GM21576 (cell line): ENCODE data around the gene DDIT3.
"Not testable (repeated sequence)": the region's sequence is repeated elsewhere in the genome, so short reads cannot be mapped to it uniquely, and the experiment has no call there.

Experiments used
- ATAC-seq: cut with Tn5 transposase; IDR thresholded peaks from one replicate; pipeline ENCODE4 v1.9.1; 2021; ENCODE audit warnings: mild to moderate bottlenecking, moderate library complexity; ENCODE audit not compliant: unreplicated experiment

The DDIT3 gene

DNA sequence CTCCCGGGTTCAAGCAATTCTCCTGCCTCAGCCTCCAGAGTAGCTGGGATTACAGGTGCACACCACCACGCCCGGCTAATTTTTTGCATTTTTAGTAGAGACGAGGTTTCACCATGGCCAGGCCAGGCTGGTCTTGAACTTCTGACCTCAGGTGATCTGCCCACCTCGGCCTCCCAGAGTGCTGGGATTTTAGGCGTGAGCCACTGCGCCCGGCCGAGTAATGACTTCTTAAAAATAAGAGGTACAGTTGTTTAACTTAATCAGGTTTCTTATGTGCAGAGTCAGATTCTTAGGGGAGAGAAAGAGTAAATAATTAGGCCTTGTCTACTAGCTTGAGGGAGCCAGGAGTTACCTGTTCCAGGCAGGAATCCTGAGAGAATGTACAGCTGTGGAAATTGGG lies 6.1 kb downstream of the DDIT3 start:
- ATAC-seq = not testable (repeated sequence)

DNA sequence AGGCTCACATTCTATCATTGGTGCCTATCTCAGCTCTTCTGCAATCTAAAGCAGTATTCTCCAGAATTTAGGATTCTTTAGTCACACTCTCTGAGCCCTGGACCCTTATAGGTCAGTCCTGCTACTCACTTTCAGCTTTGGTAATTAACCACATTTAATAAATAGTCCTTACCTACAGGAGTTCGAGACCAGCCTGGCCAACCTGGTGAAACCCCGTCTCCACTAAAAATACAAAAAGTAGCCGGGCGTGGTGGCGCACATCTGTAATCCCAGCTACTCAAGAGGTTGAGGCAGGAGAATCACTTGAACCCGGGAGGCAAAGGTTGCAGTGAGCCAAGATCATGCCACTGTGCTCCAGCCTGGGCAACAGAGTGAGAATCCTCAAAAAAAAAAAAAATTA lies 6.6 kb downstream of the DDIT3 start:
- not testable (repeated sequence) for ATAC-seq

DNA sequence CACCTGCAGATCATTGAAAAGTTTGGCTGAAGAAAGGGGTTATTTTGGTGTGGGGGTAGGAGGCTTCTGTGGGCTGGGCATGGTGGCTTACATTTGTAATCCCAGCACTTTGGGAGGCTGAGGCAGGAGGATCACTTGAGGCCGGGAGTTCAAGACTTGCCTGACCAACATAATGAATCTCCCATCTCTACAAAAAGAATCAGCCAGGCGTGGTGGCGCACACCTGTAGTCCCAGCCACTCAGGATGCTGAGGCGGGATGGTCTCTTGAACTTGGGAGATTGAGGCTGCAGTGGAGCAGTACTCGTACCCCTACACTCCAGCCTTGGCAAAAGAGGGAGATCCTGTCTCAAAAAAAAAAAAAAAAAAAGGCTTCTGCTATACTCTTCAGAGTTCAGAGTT lies 7.0 kb downstream of the DDIT3 start:
- ATAC-seq = no peak

DNA sequence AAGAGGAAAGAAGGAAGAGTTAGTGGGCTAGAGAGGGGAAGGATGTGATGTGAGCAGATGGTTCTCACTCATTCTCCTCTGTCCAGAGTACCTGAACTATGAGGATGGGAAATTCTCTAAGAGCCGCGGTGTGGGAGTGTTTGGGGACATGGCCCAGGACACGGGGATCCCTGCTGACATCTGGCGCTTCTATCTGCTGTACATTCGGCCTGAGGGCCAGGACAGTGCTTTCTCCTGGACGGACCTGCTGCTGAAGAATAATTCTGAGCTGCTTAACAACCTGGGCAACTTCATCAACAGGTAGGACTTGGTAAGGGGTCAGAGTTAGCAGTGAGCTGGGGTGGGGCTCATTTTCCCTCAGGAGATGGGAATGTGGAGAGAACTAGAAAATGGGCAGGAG lies 7.6 kb downstream of the DDIT3 start:
- no peak for ATAC-seq

DNA sequence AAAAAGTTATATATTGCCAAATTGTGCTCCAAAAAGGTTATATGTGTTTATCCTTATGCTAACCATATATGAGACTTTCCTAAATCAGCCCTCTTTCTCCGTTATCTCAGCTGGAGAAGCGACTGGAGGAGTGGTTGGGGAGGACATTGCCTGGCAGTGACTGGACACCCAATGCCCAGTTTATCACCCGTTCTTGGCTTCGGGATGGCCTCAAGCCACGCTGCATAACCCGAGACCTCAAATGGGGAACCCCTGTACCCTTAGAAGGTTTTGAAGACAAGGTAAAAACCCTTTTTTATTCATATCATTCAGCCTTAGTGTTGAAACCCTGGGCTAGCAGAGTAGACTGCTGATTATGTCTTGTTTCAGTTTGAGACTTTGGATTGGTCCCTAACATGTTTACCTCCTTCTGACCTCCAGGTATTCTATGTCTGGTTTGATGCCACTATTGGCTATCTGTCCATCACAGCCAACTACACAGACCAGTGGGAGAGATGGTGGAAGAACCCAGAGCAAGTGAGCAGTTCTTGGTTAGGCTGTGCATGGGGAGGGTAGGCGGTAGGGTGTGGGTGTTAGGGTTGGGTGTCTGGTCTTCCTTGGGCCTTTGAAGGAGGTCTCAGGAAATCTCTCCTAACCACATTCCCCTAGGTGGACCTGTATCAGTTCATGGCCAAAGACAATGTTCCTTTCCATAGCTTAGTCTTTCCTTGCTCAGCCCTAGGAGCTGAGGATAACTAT lies 8.6 kb downstream of the DDIT3 start:
- no peak for ATAC-seq

DNA sequence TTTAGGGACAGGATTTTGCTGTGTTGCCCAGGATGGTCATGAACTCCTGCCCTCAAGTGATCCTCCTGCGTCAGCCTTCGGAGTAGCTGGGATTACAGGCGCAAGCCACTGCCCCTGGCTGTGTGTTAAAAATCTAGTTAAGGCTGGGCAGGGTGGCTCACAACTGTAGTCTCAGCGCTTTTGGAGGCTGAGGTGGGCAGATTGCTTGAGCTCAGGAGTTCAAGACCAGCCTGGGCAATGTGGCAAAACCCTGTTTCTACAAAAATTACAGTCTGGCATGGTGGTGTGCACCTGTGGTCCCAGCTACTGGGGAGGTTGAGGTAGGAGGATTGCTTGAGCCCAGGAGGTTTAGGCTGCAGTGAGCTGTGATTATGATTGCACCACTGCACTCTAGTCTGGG lies 9.2 kb downstream of the DDIT3 start:
- ATAC-seq = no peak

DNA sequence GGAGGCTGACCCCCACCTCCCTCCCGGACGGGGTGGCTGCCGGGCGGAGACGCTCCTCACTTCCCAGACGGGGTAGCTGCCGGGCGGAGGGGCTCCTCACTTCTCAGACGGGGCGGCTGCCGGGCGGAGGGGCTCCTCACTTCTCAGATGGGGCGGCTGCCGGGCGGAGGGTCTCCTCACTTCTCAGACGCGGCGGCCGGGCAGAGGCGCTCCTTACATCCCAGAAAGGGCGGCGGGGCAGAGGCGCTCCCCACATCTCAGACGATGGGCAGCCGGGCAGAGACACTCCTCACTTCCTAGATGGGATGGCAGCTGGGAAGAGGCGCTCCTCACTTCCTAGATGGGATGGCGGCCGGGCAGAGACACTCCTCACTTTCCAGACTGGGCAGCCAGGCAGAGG lies 12.5 kb downstream of the DDIT3 start:
- not testable (repeated sequence) for ATAC-seq

DNA sequence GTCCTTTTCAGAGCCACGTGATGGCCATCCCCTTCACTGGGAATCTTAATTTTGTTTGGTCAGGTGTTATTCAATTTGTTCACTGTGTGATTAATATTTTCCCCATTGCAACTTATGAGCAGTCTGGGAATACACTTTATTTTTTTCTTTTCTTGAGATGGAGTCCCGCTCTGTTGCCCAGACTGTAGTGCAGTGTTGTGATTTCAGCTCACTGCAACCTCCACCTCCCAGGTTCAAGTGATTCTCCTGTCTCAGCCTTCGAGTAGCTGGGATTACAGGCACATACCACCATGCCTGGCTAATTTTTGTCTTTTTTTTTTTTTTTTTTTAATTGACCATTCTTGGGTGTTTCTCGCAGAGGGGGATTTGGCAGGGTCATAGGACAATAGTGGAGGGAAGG lies 13.8 kb downstream of the DDIT3 start:
- not testable (repeated sequence) for ATAC-seq

DNA sequence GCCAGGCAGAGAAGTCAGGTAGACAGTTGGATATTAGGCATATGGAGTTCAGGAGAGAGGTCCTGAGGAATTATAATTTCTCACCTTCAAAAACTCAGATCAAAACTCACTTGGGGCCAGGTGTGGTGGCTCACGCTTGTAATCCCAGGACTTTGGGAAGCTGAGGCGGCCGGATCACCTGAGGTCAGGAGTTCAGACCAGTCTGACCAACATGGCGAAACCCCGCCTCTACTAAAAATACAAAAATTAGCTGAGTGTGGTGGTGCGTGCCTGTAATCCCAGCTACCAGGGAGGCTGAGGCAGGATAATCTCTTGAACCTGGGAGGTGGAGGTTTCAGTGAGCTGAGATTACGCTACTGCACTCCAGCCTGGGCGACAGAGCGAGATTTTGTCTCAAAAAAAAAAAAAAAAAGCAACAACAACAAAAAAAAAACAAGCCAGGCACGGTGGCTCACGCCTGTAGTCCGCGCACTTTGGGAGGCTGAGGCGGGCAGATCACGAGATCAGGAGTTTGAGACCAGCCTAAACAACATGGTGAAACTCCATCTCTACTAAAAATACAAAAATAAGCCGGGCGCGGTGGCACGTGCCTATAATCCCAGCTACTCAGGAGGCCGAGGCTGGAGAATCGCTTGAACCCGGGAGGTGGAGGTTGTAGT lies 17.9 kb downstream of the DDIT3 start:
- not testable (repeated sequence) for ATAC-seq

DNA sequence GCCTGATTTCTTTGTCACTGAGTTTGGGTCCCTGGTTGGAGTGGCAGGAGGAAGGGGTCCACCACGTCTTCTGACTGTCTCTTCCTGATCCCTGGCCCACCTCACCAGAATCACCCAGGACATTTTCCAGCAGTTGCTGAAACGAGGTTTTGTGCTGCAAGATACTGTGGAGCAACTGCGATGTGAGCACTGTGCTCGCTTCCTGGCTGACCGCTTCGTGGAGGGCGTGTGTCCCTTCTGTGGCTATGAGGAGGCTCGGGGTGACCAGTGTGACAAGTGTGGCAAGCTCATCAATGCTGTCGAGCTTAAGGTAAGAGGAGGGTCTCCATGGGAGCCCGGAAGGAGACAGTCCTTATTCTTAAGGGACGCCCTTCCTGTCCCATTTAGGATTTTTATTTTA lies 20.1 kb downstream of the DDIT3 start:
- ATAC-seq = no peak

DNA sequence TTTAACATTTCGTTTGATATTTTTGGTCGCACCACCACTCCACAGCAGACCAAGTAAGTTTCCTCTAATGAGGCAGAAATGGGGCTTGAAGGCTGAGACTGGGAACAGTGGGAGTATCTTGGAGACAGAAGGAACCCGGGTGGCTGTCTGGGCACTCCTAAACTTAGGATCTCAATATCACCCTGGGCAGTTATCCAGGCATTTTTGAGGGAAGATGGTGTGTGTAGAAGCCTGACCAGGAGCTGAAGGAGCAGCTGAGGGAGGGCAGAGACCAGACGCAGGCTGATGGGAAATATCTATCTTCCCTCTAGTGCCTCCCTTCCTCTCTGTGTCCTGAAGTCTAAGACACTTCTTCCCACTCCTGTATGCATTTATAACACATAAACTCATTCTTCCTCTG lies 21.7 kb downstream of the DDIT3 start:
- ATAC-seq = no peak

DNA sequence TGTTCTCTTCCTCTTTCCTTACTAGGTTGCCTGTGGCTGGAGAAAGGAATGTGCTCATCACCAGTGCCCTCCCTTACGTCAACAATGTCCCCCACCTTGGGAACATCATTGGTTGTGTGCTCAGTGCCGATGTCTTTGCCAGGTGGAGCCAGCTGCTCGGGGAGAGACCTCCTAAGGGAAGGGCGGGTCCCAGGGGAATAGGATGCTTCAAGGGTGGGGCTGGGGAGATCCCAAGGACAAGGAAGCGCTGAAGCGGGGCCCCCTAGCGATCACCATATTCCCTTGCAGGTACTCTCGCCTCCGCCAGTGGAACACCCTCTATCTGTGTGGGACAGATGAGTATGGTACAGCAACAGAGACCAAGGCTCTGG lies 22.2 kb downstream of the DDIT3 start:
- ATAC-seq = no peak

DNA sequence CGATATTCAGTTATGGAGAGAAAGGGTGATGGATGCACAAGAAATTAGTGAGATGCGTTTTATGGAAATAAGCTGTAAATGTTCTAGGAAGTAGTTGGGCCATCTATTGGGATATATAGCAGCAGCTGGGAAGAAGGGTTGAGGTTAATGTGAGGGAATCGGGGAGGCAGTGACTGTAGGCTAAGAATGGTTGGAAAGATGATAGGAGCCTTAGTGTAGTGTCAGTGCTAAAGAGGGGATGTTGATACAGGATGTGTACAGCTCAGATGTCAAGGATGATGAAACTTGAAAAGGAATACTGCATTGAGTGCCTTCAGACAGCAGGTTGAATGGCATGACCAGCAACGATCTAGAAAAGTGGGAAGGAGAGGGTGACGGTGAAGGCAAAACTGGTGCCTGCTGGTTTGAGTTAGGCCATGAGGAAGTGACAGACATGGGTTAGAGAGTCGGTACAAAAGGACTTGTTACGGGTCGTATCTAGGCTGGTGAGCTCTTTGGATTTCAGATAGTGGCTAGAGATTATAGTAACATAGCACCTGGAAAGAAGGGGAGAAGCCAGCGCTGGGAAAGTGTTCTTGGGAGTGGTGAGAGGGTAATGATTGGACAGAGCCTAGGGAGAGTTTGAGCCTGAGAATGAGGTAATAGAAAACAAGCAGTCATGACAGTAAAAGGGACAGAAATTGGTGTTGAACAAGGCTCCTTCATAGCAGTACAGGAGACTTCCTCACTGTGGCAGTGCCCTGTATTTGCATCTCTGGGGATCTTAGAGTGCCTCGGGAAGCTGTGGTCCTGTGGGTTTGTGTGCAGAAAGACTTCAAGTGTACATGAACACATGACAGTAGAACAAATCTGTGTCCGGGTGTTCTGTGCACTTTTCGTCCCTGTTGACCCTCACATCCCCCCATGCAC lies 22.8 kb downstream of the DDIT3 start:
- no peak for ATAC-seq

DNA sequence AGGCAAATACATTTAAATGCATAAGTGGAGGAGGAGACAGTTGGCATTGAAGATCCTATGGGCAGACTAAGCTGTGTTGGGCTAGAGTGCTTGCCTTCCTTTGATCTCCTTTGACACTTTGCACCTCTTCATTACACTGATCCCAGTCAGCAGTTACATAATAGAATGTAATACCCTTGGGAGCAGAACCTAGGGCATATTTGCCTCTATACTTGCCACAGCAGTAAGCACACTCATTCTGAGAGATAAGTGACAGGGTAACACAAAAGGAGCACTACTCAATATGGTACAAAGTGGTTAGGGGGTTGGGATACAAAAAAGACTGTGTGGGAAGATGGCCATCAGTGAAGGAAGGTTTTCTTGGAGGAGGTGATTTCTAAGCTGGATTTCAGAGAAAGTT lies 23.5 kb downstream of the DDIT3 start:
- ATAC-seq = no peak

DNA sequence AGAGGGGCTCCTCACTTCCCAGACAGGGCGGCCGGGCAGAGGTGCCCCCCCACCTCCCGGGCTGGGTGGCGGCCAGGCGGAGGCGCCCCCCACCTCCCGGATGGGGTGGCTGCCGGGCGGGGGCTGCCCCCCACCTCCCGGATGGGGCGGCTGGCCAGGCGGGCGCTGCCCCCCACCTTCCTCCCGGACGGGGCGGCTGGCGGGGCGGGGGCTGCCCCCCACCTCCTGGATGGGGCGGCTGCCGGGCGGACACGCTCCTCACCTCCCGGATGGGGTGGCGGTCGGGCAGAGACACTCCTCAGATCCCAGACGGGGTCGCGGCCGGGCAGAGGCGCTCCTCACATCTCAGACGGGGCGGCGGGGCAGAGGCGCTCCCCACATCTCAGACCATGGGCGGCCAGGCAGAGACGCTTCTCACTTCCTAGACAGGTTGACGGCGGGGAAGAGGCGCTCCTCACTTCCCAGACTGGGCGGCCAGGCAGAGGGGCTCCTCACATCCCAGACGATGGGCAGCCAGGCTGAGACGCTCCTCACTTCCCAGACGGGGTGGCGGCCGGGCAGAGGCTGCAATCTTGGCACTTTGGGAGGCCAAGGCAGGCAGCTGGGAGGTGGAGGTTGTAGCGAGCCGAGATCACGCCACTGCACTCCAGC lies 25.1 kb downstream of the DDIT3 start:
- ATAC-seq = not testable (repeated sequence)

DNA sequence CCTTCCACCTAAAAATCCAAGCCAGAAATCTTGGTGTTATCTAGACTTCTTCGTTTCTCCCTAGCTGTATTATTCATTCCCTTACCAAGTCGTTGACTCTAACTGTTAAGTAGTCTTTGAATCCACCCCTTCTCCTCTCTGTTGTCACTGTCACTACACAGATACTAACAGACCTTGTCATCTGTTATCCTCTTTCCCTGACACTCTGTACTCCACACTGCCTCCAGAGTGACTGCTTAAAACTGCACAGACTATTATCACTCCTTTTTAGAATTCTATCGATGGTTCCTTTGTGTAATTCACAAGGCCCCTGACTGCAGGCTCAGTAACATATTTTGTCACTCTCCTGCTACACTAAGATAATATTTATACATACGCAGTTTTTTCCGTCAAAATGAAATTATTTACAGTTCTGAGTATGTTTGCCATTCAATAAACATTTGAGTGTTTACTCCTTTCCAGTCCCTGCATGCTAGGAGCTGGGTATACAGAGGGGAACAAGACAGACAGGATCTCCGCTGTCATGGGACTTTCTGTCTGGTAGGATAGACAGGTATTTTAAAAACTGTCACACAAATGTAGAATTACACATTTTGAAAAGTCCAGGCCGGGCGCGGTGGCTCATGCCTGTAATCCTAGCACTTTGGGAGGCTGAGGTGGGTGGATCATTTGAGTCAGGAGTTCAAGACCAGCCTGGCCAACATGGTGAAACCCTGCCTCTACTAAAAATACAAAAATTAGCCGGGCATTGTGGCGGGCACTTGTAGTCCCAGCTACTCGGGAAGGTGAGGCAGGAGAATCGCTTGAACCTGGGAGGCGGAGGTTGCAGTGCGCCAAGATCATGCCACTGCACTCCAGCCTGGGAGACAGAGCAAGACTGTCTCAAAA lies 28.7 kb downstream of the DDIT3 start:
- no peak for ATAC-seq

DNA sequence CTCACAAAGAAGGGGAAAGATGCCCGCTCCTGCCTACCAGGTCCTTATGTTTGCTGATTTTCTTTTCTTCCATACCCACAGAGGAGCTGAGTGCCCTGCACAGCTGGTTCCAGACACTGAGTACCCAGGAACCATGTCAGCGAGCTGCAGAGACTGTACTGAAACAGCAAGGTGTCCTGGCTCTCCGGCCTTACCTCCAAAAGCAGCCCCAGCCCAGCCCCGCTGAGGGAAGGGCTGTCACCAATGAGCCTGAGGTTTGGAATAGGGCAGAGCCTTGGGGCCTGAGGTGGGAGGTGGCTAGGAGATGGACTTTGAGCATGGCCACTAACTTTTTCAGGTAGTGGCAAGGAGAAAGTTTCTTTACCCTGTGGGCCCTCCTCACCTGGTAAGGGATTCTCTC lies 30.2 kb downstream of the DDIT3 start:
- ATAC-seq = no peak

DNA sequence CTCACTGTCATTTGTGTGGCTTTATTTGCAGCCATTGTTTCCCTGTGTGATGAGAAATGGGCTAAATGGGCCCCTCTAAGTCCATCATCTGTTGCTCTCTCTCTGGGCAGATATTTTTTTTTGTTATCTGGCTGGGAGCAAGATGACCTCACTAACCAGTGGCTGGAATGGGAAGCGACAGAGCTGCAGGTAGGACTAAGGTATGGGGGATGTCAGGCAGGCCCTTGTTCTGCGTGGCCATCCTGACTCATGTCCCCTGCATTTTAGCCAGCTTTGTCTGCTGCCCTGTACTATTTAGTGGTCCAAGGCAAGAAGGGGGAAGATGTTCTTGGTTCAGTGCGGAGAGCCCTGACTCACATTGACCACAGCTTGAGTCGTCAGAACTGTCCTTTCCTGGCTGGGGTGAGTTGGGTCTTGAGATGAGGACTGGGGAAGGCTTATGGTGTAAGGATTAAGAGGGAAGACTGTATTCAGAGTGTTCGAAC lies 31.1 kb downstream of the DDIT3 start:
- no peak for ATAC-seq

DNA sequence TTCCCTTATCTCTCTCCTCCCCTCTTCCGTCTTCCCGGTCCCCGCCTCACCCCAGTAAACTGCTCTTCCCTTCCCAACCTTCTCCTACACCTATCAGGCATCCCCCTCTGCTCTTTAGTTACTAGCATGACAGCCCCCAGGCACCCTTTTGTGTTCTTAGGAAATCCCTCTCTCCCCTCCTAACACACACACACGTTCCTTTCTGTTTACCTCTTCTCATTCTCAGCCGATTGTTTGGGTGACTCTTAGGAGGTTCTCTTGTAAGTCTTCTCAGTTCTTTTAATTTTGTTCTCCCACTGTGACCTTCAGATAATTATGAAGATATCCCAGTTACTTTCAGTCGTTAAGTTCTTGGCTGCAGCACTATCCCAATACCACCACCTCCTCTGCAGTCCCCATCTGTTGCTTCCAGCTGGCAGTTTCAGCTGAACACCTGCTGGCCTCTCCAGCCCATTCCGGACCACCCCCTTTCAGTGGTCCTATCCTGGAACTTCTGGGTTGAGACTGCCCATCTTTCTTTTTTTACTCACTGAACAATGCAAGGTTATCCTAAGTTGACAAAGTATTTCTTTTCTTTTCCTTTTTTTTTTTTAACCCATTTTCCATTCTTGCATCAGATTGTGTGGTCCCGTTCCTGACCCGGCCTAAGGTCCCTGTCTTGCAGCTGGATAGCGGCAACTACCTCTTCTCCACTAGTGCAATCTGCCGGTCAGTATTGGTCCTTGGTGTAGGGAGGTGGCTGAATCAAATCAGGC lies 31.7 kb downstream of the DDIT3 start:
- ATAC-seq = no peak
